Ovary (tissue), 9 donors: ENCODE data around the gene SLC12A3. TPM values are rescaled to one million over a fixed set of nuclear protein-coding genes. Genes with fewer than 3 reads are reported as not detected.
A peak's percentile ranks its signal among the peaks of the same experiment; 100 is the strongest.

ENCODE experiments used
- DNase-seq, 5 donors: peaks; one replicate each; pipeline ENCODE4 v3.0.0-alpha.2; 2019 to 2020
- H3K27ac ChIP-seq, 2 donors: fragments of 200-600 bp; one replicate each; pipeline versions ENCODE4 v1.5.1 to v1.8.0; 2019 to 2022
- H3K27me3 ChIP-seq: fragments of 200-600 bp; one replicate; pipeline ENCODE4 v1.8.0; 2022
- H3K36me3 ChIP-seq: fragments of 200-600 bp; sonication (generic); one replicate; pipeline ENCODE4 v1.5.1; 2019
- H3K4me1 ChIP-seq: one replicate; pipeline ENCODE4 v1.8.1; 2013; ENCODE audit warnings: mild to moderate bottlenecking, moderate library complexity; ENCODE audit not compliant: insufficient read depth
- H3K4me3 ChIP-seq: fragments of 200-600 bp; sonication (generic); one replicate; pipeline ENCODE4 v1.5.1; 2017
- H3K9me3 ChIP-seq, 2 donors: fragments of 200-600 bp in 1 of 2; sonication (generic) in 1 of 2; one replicate each; pipeline versions ENCODE4 v1.5.1 to v1.8.1; 2013 to 2019; ENCODE audit warnings: mild to moderate bottlenecking in 1 of 2, moderate library complexity in 1 of 2
- CTCF ChIP-seq, 3 donors: fragments of 450-650 bp in 2 of 3; fragments of 200-600 bp in 1 of 3; IDR thresholded peaks; one replicate each; pipeline versions ENCODE4 v1.5.1 to v1.8.0; 2016 to 2022; ENCODE audit warnings: antibody characterized with exemption in 3 of 3, mild to moderate bottlenecking in 1 of 3
- EP300 ChIP-seq: sonication (generic); formaldehyde crosslinking; IDR thresholded peaks from one replicate; pipeline ENCODE4 v1.6.1; 2017; ENCODE audit warnings: antibody characterized with exemption
- POLR2A ChIP-seq: fragments of 450-650 bp; IDR thresholded peaks from one replicate; pipeline ENCODE4 v1.6.1; 2017; ENCODE audit warnings: antibody characterized with exemption, mild to moderate bottlenecking, moderate library complexity
- WGBS, 3 donors: extraction: QIAGEN DNeasy Blood & Tissue Kit in 1 of 3; methylation state at CpG; one replicate each; pipeline versions ENCODE4 v1.1.5 to v1.1.7; 2013 to 2017; 5-methylcytosine and 5-hydroxymethylcytosine counted together
- intact Hi-C, 4 donors: fragments of 100-400 bp; cut with DNase I; formaldehyde crosslinking; loops; one replicate each; pipeline versions ENCODE4 v1.11.0 to v1.15.1; 2022 to 2023
- polyA plus RNA-seq, 2 donors: library from polyadenylated mRNA; stranded (reverse); fragments of 200-250 nt in 1 of 2; fragments of 350-450 nt in 1 of 2; fragmentation: Illumina TruSeq in 1 of 2; extraction: RNeasy Lipid Tissue Mini Kit (QIAGEN cat#74804) in 1 of 2; gene quantifications; one replicate each; pipeline ENCODE4 v1.2.3, GENCODE V29; 2013 to 2014
- total RNA-seq, 7 donors: library from RNA; depleted of rRNA in 2 of 7; stranded (reverse); fragments of >200 nt in 2 of 7; fragmentation: NEBNext Ultra II Directional in 3 of 7; extraction: Animal tissue kit (Norgen Biotek cat#: 25700) in 3 of 7; gene quantifications; one replicate each; pipeline versions ENCODE4 v1.1.0 to v1.2.4, GENCODE V29; 2016 to 2023
- donor health status: DM: no; HTN: no; CAD: no; lungs with moderate emphysema.
- donor health status: DM: no; HTN: no; CAD: no.
- donor health status: Bipolar disorder and iron deficiency.
- donor health status: DM: yes; HTN: yes; CAD: no.
- donor health status: DM: no; HTN: no; CAD: no.
- donor health status: DM: yes; HTN: yes; CAD: no.

Gene SLC12A3
- total and polyA plus RNA-seq, 9 donors = 0.04 to 0.37 TPM; not detected in 7

GRCh38 chr16:56869513-56870275 is 4.7 kb downstream of the SLC12A3 start:
- WGBS, 3 donors = 88 to 91% (median 89%) methylated on average over 24 of the region's 24 CpGs
- intact Hi-C loops = loop anchor here (5.0 to 10.0 kb wide), 6 partner anchors 65 to 183 kb away; partner anchors contain the start of gene HERPUD1 (in 1 of the 4)
- no peak overlapping the region for H3K4me3 ChIP-seq

GRCh38 chr16:56870276-56870888 is 5.4 kb downstream of the SLC12A3 start:
- H3K4me3 ChIP-seq = no peak overlapping the region
- no peaks in the 10 kb centered on the region for H3K27me3 ChIP-seq
- H3K36me3 ChIP-seq = no peaks in the 10 kb centered on the region
- intact Hi-C loops = loop anchor here in 1 of 4 donors (10.0 kb wide), 1 partner anchor 64 kb away; the partner anchor contains the start of gene HERPUD1
- H3K4me1 ChIP-seq = peaks cover 2% of the 10 kb centered on the region
- TF ChIP-seq EP300 (no peak), POLR2A (no peak), CTCF (IDR thresholded peaks at IDR 0.05) (no peak)
- 93 to 95% (median 95%) methylated on average over 14 of the region's 14 CpGs for WGBS, 3 donors
- H3K27ac ChIP-seq = no peak overlapping the region
- H3K9me3 ChIP-seq = no peaks in the 10 kb centered on the region
- no peak for DNase-seq

More at GRCh38 chr16:56869513-56870275, 4.7 kb downstream of the SLC12A3 start:
- no peak for TF ChIP-seq CTCF (IDR thresholded peaks at IDR 0.05)
- no peak for TF ChIP-seq POLR2A
- no peak for TF ChIP-seq EP300
- H3K9me3 ChIP-seq = no peaks in the 10 kb centered on the region
- no peak for DNase-seq
- H3K27me3 ChIP-seq = no peaks in the 10 kb centered on the region
- H3K36me3 ChIP-seq = no peaks in the 10 kb centered on the region
- no peak overlapping the region for H3K27ac ChIP-seq
- H3K4me1 ChIP-seq = peaks cover 2% of the 10 kb centered on the region

GRCh38 chr16:56871172-56871593 is 6.2 kb downstream of the SLC12A3 start:
- Histone ChIP-seq H3K36me3 (no peaks in the 10 kb centered on the region), H3K4me1 (peaks cover 2% of the 10 kb centered on the region), H3K4me3 (no peak overlapping the region), H3K9me3 (no peaks in the 10 kb centered on the region), H3K27ac (no peak overlapping the region), H3K27me3 (no peaks in the 10 kb centered on the region)
- 54 to 69% (median 61%) methylated on average over 5 to 7 of the region's 7 CpGs for WGBS, 3 donors
- no peak for TF ChIP-seq POLR2A
- no peak for TF ChIP-seq EP300
- no peak for TF ChIP-seq CTCF (IDR thresholded peaks at IDR 0.05)
- DNase-seq = peak in 1 of 5 donors; percentile 28
- intact Hi-C loops = loop anchor here in 1 of 4 donors (10.0 kb wide), 1 partner anchor 64 kb away; the partner anchor contains the start of gene HERPUD1

GRCh38 chr16:56872863-56873391 is 7.9 kb downstream of the SLC12A3 start:
- Histone ChIP-seq H3K27me3 (no peaks in the 10 kb centered on the region), H3K9me3 (no peaks in the 10 kb centered on the region), H3K27ac (no peak overlapping the region), H3K36me3 (no peaks in the 10 kb centered on the region), H3K4me1 (no peaks in the 10 kb centered on the region), H3K4me3 (no peak overlapping the region)
- intact Hi-C loops = loop anchor here in 2 of 4 donors (2.0 to 10.0 kb wide), 2 partner anchors 62 to 68 kb away; partner anchors contain the start of gene HERPUD1 (in 1 of the 2)
- TF ChIP-seq EP300 (no peak), POLR2A (no peak), CTCF (IDR thresholded peaks at IDR 0.05) (no peak)
- no peak for DNase-seq
- 89 to 90% (median 90%) methylated on average over 10 of the region's 10 CpGs for WGBS, 3 donors
